A172 (cell line): Measurements from ENCODE around the gene SECTM1. TPM values are rescaled to one million over a fixed set of nuclear protein-coding genes. Genes with fewer than 3 reads are reported as not detected.

ENCODE experiments used
- DNase-seq: peaks from one replicate; pipeline ENCODE4 v3.0.0-alpha.2; 2015; ENCODE audit warnings: low spot score
- total RNA-seq: library from RNA; depleted of rRNA; stranded (reverse); fragments of >200 nt; shearing (Covaris generic); gene quantifications from 2 replicates; pipeline ENCODE4 v1.2.3, GENCODE V29; 2014; rRNA removed

The SECTM1 gene
- total RNA-seq, 1 experiment from 2014 or later = 1.2 TPM

- DNase-seq = no peak
These were observed 53.0 kb downstream of the SECTM1 start for GRCh38 chr17:82280537-82280936.

GRCh38 chr17:82278786-82279391 lies 54.7 kb downstream of the SECTM1 start:
- DNase-seq = no peak

- no peak for DNase-seq
These were observed 55.3 kb downstream of the SECTM1 start for GRCh38 chr17:82278308-82278707.

GRCh38 chr17:82277851-82278250 lies 55.7 kb downstream of the SECTM1 start:
- no peak for DNase-seq

- DNase-seq = no peak
These were observed 56.6 kb downstream of the SECTM1 start for GRCh38 chr17:82276938-82277337.

- no peak for DNase-seq
These were observed 58.2 kb downstream of the SECTM1 start for GRCh38 chr17:82275326-82275725.

GRCh38 chr17:82274134-82275020 lies 59.2 kb downstream of the SECTM1 start:
- DNase-seq = no peak

GRCh38 chr17:82273327-82274133 lies 60.0 kb downstream of the SECTM1 start, which contains the start of gene CSNK1D:
Gene CSNK1D, minus strand, starts transcription at chr17:82273700. Its CDS starts 319 bp downstream, at chr17:82273381.
- DNase-seq = peak; percentile 80

- no peak for DNase-seq
These were observed 60.9 kb downstream of the SECTM1 start for GRCh38 chr17:82272495-82273326.

- no peak for DNase-seq
These were observed 62.2 kb downstream of the SECTM1 start for GRCh38 chr17:82271401-82271800.

Other genes starting within 250 kb of the SECTM1 start
- gene FASN, start 235.5 kb downstream of the SECTM1 start, total RNA-seq = 89.9 and 133 TPM in 2 replicates
- gene CCDC57, start 120.9 kb downstream of the SECTM1 start, total RNA-seq = 8.9 and 14.6 TPM in 2 replicates
- gene SLC16A3, start 104.7 kb downstream of the SECTM1 start, total RNA-seq = 65.3 and 66.7 TPM in 2 replicates
- 19.9 and 20.9 TPM in 2 replicates for gene CSNK1D, start 60.1 kb downstream of the SECTM1 start, total RNA-seq
- gene CD7, start 16.2 kb downstream of the SECTM1 start, total RNA-seq = not detected in 2 replicates
- gene TEX19, start 25.5 kb upstream of the SECTM1 start, total RNA-seq = 0.22 TPM in 1 of 2 replicates, not detected in the other
- gene UTS2R, start 38.0 kb upstream of the SECTM1 start, total RNA-seq = not detected in 2 replicates
- 8.7 and 10.5 TPM in 2 replicates for gene HEXD, start 84.6 kb upstream of the SECTM1 start, total RNA-seq
- 38.7 and 41.0 TPM in 2 replicates for gene OGFOD3, start 84.8 kb upstream of the SECTM1 start, total RNA-seq
- gene CYBC1, start 117.0 kb upstream of the SECTM1 start, total RNA-seq = 56.7 and 121 TPM in 2 replicates
- 55.7 and 59.0 TPM in 2 replicates for gene NARF, start 125.0 kb upstream of the SECTM1 start, total RNA-seq
- 33.6 and 37.0 TPM in 2 replicates for gene FOXK2, start 186.0 kb upstream of the SECTM1 start, total RNA-seq